HEK293 (cell line): Measurements from ENCODE around the gene PARD6G.

Experiments
- CTCF ChIA-PET: fragments of 350-600 bp; formaldehyde crosslinking; extraction: SDS; loops from one replicate; lab custom pipeline; 2021; ENCODE audit warnings: antibody characterized with exemption; lab: Yijun Ruan, JAX
- POLR2A ChIA-PET: fragments of 300-600 bp; formaldehyde crosslinking; extraction: SDS; loops from one replicate; lab custom pipeline; 2020; ENCODE audit warnings: antibody characterized with exemption, inconsistent platforms; lab: Yijun Ruan, JAX
- H3K27ac ChIP-seq: fragments of 200-500 bp; sonication (Bioruptor generic); 2 replicates; pipeline ENCODE4 v1.5.1; 2014; ENCODE audit warnings: low read depth, low read length, control low read depth, inconsistent platforms; ENCODE audit errors: extremely low read depth
- H3K36me3 ChIP-seq, 2 experiments: fragments of 200-500 bp in 1 of 2; sonication (Bioruptor generic) in 1 of 2; 1 replicate in 1 of 2; 2 replicates in 1 of 2; pipeline ENCODE4 v1.5.1; 2014 to 2017; ENCODE audit warnings: inconsistent platforms in 2 of 2, low read length in 2 of 2; ENCODE audit not compliant: control insufficient read depth in 2 of 2, insufficient read depth in 1 of 2
- H3K4me1 ChIP-seq: fragments of 200-500 bp; sonication (Bioruptor generic); 2 replicates; pipeline ENCODE4 v1.5.1; 2014; ENCODE audit warnings: mild to moderate bottlenecking, low read length, inconsistent platforms; ENCODE audit not compliant: control insufficient read depth, insufficient read depth
- H3K4me3 ChIP-seq: 2 replicates; pipeline ENCODE4 v1.5.1; 2011; ENCODE audit warnings: low read depth, mild to moderate bottlenecking, control low read depth, low read length, moderate library complexity
- H3K9me3 ChIP-seq: fragments of 200-500 bp; sonication (Bioruptor generic); 2 replicates; pipeline ENCODE4 v1.5.1; 2014; ENCODE audit warnings: low read depth, low read length, inconsistent platforms; ENCODE audit not compliant: control insufficient read depth, insufficient read depth
- GFI1B ChIP-seq: fragments of 450-650 bp; formaldehyde crosslinking; IDR thresholded peaks from 2 replicates; pipeline ENCODE4 v1.5.1; 2016; ENCODE audit warnings: missing biosample characterization, missing genetic modification characterization
- IKZF3 ChIP-seq: fragments of 450-650 bp; IDR thresholded peaks from 2 replicates; pipeline ENCODE4 v1.5.0; 2018; ENCODE audit warnings: missing biosample characterization, mild to moderate bottlenecking, missing genetic modification characterization, moderate library complexity
- MYNN ChIP-seq: fragments of 450-650 bp; formaldehyde crosslinking; IDR thresholded peaks from 2 replicates; pipeline ENCODE4 v1.5.1; 2016; ENCODE audit warnings: missing biosample characterization, missing genetic modification characterization, borderline replicate concordance
- ZBTB8A ChIP-seq: fragments of 450-650 bp; formaldehyde crosslinking; IDR thresholded peaks from 2 replicates; pipeline ENCODE4 v1.5.1; 2016; ENCODE audit warnings: missing biosample characterization, missing genetic modification characterization
- ZNF366 ChIP-seq: fragments of 450-650 bp; formaldehyde crosslinking; conservative IDR thresholded peaks from 2 replicates; pipeline ENCODE4 v1.5.1; 2016; ENCODE audit warnings: missing biosample characterization, missing genetic modification characterization
- ZNF514 ChIP-seq: fragments of 450-650 bp; formaldehyde crosslinking; IDR thresholded peaks from 2 replicates; pipeline ENCODE4 v1.5.1; 2016; ENCODE audit warnings: missing biosample characterization, missing genetic modification characterization
- ZNF521 ChIP-seq: fragments of 450-650 bp; formaldehyde crosslinking; IDR thresholded peaks from 2 replicates; pipeline ENCODE4 v1.5.1; 2017; ENCODE audit warnings: missing biosample characterization, mild to moderate bottlenecking, missing genetic modification characterization
- ZNF621 ChIP-seq: fragments of 450-650 bp; formaldehyde crosslinking; IDR thresholded peaks from 2 replicates; pipeline ENCODE4 v1.5.1; 2017; ENCODE audit warnings: missing biosample characterization, missing genetic modification characterization
- ZNF670 ChIP-seq: fragments of 450-650 bp; formaldehyde crosslinking; IDR thresholded peaks from 2 replicates; pipeline ENCODE4 v1.5.1; 2016; ENCODE audit warnings: missing biosample characterization, missing genetic modification characterization, low read depth
- ZNF792 ChIP-seq: fragments of 450-650 bp; formaldehyde crosslinking; IDR thresholded peaks from 2 replicates; pipeline ENCODE4 v1.5.1; 2016; ENCODE audit warnings: missing biosample characterization, missing genetic modification characterization
- TF ChIP-seq, protein P1 (sequence below): sonication (generic); formaldehyde crosslinking; IDR thresholded peaks from 2 replicates; pipeline ENCODE4 v1.8.1; 2022; ENCODE audit warnings: mild to moderate bottlenecking, moderate library complexity, missing genetic modification reagents
- TF ChIP-seq, protein P2 (sequence below): fragments of 450-650 bp; formaldehyde crosslinking; IDR thresholded peaks from 2 replicates; pipeline ENCODE4 v1.5.0; 2017; ENCODE audit warnings: missing biosample characterization, missing genetic modification characterization, borderline replicate concordance
- TF ChIP-seq, protein P3 (sequence below): fragments of 450-650 bp; formaldehyde crosslinking; IDR thresholded peaks from 2 replicates; pipeline ENCODE4 v1.5.1; 2016; ENCODE audit warnings: missing biosample characterization, missing genetic modification characterization
- TF ChIP-seq, protein P4 (sequence below): fragments of 450-650 bp; IDR thresholded peaks from 2 replicates; pipeline ENCODE4 v1.5.1; 2018; ENCODE audit warnings: missing biosample characterization, mild to moderate bottlenecking, missing genetic modification characterization

Gene PARD6G

DNA sequence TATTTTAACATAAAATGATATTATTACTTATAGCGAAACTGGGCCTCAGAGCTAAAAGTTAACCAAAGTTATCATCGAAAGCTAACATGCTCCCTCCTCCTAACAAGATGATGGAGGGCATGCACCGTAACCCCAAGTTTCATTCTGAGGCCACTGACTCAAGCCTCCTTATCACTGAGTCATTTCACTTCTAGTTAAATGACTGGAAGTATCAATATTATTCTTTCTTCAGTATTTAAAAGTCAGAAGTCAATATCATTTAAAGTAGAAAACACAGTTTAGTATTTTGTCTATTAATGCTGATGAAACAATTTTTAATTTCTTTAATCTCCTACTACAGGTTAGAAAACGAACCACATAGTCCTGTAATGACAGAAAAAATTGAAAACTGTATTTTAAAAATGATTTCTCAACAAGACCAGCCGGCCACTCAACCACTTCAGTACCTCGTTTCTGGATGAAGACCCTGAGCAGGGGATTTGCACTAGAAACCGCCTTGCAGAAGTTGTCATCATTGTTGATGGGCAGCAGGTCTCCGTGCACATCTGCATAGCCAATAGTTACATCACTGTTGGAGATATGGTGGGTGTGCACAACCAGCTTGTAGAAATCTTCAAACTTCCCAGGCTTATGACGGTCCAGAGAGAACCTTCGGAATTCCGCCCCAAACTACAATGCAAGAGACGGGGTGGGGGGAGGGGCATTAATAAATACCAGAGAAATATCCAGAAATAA lies 44.9 kb downstream of the PARD6G start:
- TF ChIP-seq ZNF621 (tag by site-specific recombination) (no peak), ZNF366 (tag by site-specific recombination) (no peak)
- no peaks in the 10 kb centered on the region; a peak in 1 of 3 replicates for H3K36me3 ChIP-seq
- no peak overlapping the region for H3K4me3 ChIP-seq
- ChIA-PET CTCF (interaction anchor here (1.5 kb wide), 1 partner anchor 45 kb away, joined by 5 read pairs; no protein-coding TSS in a partner anchor), POLR2A (no interaction called here)
- no peaks in the 10 kb centered on the region; the same call in 1 of the 2 replicates for H3K4me1 ChIP-seq
- H3K27ac ChIP-seq: no peak overlapping the region
- no peaks in the 10 kb centered on the region for H3K9me3 ChIP-seq

DNA sequence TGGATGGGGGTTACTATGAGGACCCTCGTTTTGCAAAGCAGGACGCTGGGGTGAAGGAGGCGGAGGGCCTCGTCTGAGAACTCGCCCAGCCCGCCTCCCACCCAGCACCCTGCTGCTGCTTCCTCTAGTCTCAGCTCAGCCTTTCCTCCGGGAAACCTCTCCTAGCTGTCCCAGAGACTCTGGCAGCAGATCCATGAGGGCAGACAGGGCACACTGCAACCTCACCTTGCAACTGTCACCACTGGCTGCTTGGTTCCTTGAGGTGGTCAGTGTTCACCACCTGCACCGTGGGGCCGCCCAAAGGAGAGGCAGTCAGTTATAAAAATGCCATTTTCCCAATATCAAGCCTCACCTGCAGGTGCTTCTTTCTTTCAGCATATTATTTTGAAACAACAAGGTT lies 45.6 kb downstream of the PARD6G start:
- no peaks in the 10 kb centered on the region for H3K9me3 ChIP-seq
- TF ChIP-seq ZNF521 (no peak), ZNF792 (tag by site-specific recombination) (no peak), MYNN (tag by site-specific recombination) (no peak), ZNF514 (tag by site-specific recombination) (no peak), IKZF3 (tag by site-specific recombination) (no peak), ZBTB8A (tag by site-specific recombination) (no peak), ZNF670 (tag by site-specific recombination) (no peak), GFI1B (no peak)
- TF ChIP-seq, protein P1, sequence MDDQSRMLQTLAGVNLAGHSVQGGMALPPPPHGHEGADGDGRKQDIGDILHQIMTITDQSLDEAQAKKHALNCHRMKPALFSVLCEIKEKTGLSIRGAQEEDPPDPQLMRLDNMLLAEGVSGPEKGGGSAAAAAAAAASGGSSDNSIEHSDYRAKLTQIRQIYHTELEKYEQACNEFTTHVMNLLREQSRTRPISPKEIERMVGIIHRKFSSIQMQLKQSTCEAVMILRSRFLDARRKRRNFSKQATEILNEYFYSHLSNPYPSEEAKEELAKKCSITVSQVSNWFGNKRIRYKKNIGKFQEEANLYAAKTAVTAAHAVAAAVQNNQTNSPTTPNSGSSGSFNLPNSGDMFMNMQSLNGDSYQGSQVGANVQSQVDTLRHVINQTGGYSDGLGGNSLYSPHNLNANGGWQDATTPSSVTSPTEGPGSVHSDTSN (CRISPR knock-in tag): no peak
- TF ChIP-seq, protein P2, sequence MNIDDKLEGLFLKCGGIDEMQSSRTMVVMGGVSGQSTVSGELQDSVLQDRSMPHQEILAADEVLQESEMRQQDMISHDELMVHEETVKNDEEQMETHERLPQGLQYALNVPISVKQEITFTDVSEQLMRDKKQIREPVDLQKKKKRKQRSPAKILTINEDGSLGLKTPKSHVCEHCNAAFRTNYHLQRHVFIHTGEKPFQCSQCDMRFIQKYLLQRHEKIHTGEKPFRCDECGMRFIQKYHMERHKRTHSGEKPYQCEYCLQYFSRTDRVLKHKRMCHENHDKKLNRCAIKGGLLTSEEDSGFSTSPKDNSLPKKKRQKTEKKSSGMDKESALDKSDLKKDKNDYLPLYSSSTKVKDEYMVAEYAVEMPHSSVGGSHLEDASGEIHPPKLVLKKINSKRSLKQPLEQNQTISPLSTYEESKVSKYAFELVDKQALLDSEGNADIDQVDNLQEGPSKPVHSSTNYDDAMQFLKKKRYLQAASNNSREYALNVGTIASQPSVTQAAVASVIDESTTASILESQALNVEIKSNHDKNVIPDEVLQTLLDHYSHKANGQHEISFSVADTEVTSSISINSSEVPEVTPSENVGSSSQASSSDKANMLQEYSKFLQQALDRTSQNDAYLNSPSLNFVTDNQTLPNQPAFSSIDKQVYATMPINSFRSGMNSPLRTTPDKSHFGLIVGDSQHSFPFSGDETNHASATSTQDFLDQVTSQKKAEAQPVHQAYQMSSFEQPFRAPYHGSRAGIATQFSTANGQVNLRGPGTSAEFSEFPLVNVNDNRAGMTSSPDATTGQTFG (tag by site-specific recombination): no peak
- TF ChIP-seq, protein P3, sequence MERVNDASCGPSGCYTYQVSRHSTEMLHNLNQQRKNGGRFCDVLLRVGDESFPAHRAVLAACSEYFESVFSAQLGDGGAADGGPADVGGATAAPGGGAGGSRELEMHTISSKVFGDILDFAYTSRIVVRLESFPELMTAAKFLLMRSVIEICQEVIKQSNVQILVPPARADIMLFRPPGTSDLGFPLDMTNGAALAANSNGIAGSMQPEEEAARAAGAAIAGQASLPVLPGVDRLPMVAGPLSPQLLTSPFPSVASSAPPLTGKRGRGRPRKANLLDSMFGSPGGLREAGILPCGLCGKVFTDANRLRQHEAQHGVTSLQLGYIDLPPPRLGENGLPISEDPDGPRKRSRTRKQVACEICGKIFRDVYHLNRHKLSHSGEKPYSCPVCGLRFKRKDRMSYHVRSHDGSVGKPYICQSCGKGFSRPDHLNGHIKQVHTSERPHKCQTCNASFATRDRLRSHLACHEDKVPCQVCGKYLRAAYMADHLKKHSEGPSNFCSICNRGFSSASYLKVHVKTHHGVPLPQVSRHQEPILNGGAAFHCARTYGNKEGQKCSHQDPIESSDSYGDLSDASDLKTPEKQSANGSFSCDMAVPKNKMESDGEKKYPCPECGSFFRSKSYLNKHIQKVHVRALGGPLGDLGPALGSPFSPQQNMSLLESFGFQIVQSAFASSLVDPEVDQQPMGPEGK (tag by site-specific recombination): no peak
- TF ChIP-seq, protein P4, sequence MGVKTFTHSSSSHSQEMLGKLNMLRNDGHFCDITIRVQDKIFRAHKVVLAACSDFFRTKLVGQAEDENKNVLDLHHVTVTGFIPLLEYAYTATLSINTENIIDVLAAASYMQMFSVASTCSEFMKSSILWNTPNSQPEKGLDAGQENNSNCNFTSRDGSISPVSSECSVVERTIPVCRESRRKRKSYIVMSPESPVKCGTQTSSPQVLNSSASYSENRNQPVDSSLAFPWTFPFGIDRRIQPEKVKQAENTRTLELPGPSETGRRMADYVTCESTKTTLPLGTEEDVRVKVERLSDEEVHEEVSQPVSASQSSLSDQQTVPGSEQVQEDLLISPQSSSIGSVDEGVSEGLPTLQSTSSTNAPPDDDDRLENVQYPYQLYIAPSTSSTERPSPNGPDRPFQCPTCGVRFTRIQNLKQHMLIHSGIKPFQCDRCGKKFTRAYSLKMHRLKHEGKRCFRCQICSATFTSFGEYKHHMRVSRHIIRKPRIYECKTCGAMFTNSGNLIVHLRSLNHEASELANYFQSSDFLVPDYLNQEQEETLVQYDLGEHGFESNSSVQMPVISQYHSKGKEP: no peak
- TF ChIP-seq, all 188 proteins: peak for 0
- no peaks in the 10 kb centered on the region; a peak in 1 of 3 replicates for H3K36me3 ChIP-seq
- no peak overlapping the region for H3K4me3 ChIP-seq
- CTCF ChIA-PET: interaction anchor here (1.5 kb wide), 1 partner anchor 44 kb away, joined by 5 read pairs; no protein-coding TSS in a partner anchor
- H3K4me1 ChIP-seq: peaks cover 6% of the 10 kb centered on the region
- POLR2A ChIA-PET: no interaction called here
- H3K27ac ChIP-seq: no peak overlapping the region
